ENCODE measurements around the gene IL17RB.

The IL17RB gene

GRCh38 chr3:53887446-53887845 lies 41.1 kb downstream of the IL17RB start:
- TF ChIP-seq EP300 (IDR thresholded peaks at IDR 0.05; ENCODE audit: borderline replicate concordance): no peak
- no peak for TF ChIP-seq EGR1 (IDR thresholded peaks at IDR 0.05)
- TF ChIP-seq, protein P1, sequence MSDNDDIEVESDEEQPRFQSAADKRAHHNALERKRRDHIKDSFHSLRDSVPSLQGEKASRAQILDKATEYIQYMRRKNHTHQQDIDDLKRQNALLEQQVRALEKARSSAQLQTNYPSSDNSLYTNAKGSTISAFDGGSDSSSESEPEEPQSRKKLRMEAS (IDR thresholded peaks at IDR 0.05): no peak
- TF ChIP-seq TCF12 (IDR thresholded peaks at IDR 0.05; ENCODE audit: low read depth): no peak
- no peak for TF ChIP-seq NFIC (IDR thresholded peaks at IDR 0.05)
- TF ChIP-seq FOXM1 (IDR thresholded peaks at IDR 0.05; ENCODE audit: borderline replicate concordance, low read depth): no peak
- TF ChIP-seq ZBTB7A (IDR thresholded peaks at IDR 0.05; ENCODE audit: low read depth): no peak
- TF ChIP-seq REST (IDR thresholded peaks at IDR 0.05; ENCODE audit: low read depth): no peak
- TF ChIP-seq YY1 (IDR thresholded peaks at IDR 0.05; ENCODE audit: low read depth): no peak
- no peak for TF ChIP-seq TAF1 (IDR thresholded peaks at IDR 0.05; ENCODE audit: low read depth)
- no peak for TF ChIP-seq USF1 (IDR thresholded peaks at IDR 0.05)
- TF ChIP-seq TEAD4 (IDR thresholded peaks at IDR 0.05): no peak
- no peak for TF ChIP-seq RAD21 (IDR thresholded peaks at IDR 0.05; ENCODE audit: low read depth)

- no peak for TF ChIP-seq REST (IDR thresholded peaks at IDR 0.05; ENCODE audit: low read depth)
- no peak for TF ChIP-seq FOXM1 (IDR thresholded peaks at IDR 0.05; ENCODE audit: borderline replicate concordance, low read depth)
- TF ChIP-seq EP300 (IDR thresholded peaks at IDR 0.05; ENCODE audit: borderline replicate concordance): no peak
- TF ChIP-seq TCF12 (IDR thresholded peaks at IDR 0.05; ENCODE audit: low read depth): no peak
- TF ChIP-seq YY1 (IDR thresholded peaks at IDR 0.05; ENCODE audit: low read depth): no peak
- TF ChIP-seq CREB1 (IDR thresholded peaks at IDR 0.05; ENCODE audit: low read depth): no peak
- no peak for TF ChIP-seq ZBTB7A (IDR thresholded peaks at IDR 0.05; ENCODE audit: low read depth)
- no peak for TF ChIP-seq EGR1 (IDR thresholded peaks at IDR 0.05)
- no peak for TF ChIP-seq RAD21 (IDR thresholded peaks at IDR 0.05; ENCODE audit: low read depth)
These were observed 41.9 kb downstream of the IL17RB start for GRCh38 chr3:53888232-53888631.

GRCh38 chr3:53890726-53891475 lies 44.5 kb downstream of the IL17RB start:
- TF ChIP-seq TEAD4 (IDR thresholded peaks at IDR 0.05) (no peak), TCF12 (IDR thresholded peaks at IDR 0.05; ENCODE audit: low read depth) (no peak), CEBPB (IDR thresholded peaks at IDR 0.05) (no peak), CREB1 (IDR thresholded peaks at IDR 0.05; ENCODE audit: low read depth) (no peak), RAD21 (IDR thresholded peaks at IDR 0.05; ENCODE audit: low read depth) (no peak), EGR1 (IDR thresholded peaks at IDR 0.05) (no peak), EP300 (IDR thresholded peaks at IDR 0.05; ENCODE audit: borderline replicate concordance) (no peak), ZBTB7A (IDR thresholded peaks at IDR 0.05; ENCODE audit: low read depth) (no peak), YY1 (IDR thresholded peaks at IDR 0.05; ENCODE audit: low read depth) (no peak), REST (IDR thresholded peaks at IDR 0.05; ENCODE audit: low read depth) (no peak), FOXM1 (IDR thresholded peaks at IDR 0.05; ENCODE audit: borderline replicate concordance, low read depth) (no peak), USF1 (IDR thresholded peaks at IDR 0.05) (no peak), NFIC (IDR thresholded peaks at IDR 0.05) (no peak), TAF1 (IDR thresholded peaks at IDR 0.05; ENCODE audit: low read depth) (no peak)
- TF ChIP-seq, protein P1 (IDR thresholded peaks at IDR 0.05): no peak

All from Ishikawa (cell line).